ENCODE data around the gene ACLY. TPM values are rescaled to one million over a fixed set of nuclear protein-coding genes. Genes with fewer than 3 reads are reported as not detected.

Gene ACLY
- total RNA-seq, 2 experiments from 2014 or later, result 102 to 222 TPM

- no peaks in the 10 kb centered on the region for H3K9me3 ChIP-seq (ENCODE audit: low read length)
- H3K36me3 ChIP-seq (ENCODE audit: insufficient read depth, low read length), result no peaks in the 10 kb centered on the region
- H3K4me3 ChIP-seq (ENCODE audit: low read depth, low read length, poor library complexity, severe bottlenecking), result no peak overlapping the region
- CTCF ChIA-PET (ENCODE audit: unreplicated experiment), result no interaction called here
- POLR2A ChIA-PET, result no interaction called here
- no peak overlapping the region for H3K4me2 ChIP-seq (ENCODE audit: low read length)
- DNase-seq (ENCODE audit: low spot score), result no peak
- no peak for TF ChIP-seq CTCF (conservative IDR thresholded peaks at IDR 0.05; ENCODE audit: low read length)
- no peak for TF ChIP-seq EZH2phosphoT487 (IDR thresholded peaks at IDR 0.05; ENCODE audit: borderline replicate concordance, low read depth, low read length)
- no peaks in the 10 kb centered on the region for H4K20me1 ChIP-seq (ENCODE audit: insufficient read depth, low read length)
- no peaks in the 10 kb centered on the region for H3K79me2 ChIP-seq (ENCODE audit: insufficient read depth, low read depth, low read length)
- intact Hi-C loops (cut with micrococcal nuclease; ENCODE audit: unreplicated experiment), result no loop called here
- H3K9me2 ChIP-seq (ENCODE audit: insufficient read depth, low read length), result no peaks in the 10 kb centered on the region
- no TSS peak for BruUV-seq (replicated peaks)
- H2AFZ ChIP-seq (ENCODE audit: low read length), result no peak overlapping the region
- H3K4me1 ChIP-seq (ENCODE audit: insufficient read depth, low read length, poor library complexity, severe bottlenecking), result peaks cover under 1% of the 10 kb centered on the region
- H3K27ac ChIP-seq (ENCODE audit: low read depth, low read length, poor library complexity, severe bottlenecking), result no peak overlapping the region
Observed at GRCh38 chr17:41956522-41956921, 37.8 kb upstream of the ACLY start.

GRCh38 chr17:41948762-41949460, 30.2 kb upstream of the ACLY start:
- no peak for DNase-seq (ENCODE audit: low spot score)
- Histone ChIP-seq H2AFZ (ENCODE audit: low read length) (no peak overlapping the region), H3K4me1 (ENCODE audit: insufficient read depth, low read length, poor library complexity, severe bottlenecking) (no peaks in the 10 kb centered on the region), H3K9me2 (ENCODE audit: insufficient read depth, low read length) (no peaks in the 10 kb centered on the region), H3K36me3 (ENCODE audit: insufficient read depth, low read length) (no peaks in the 10 kb centered on the region), H4K20me1 (ENCODE audit: insufficient read depth, low read length) (no peaks in the 10 kb centered on the region), H3K9me3 (ENCODE audit: low read length) (no peaks in the 10 kb centered on the region), H3K79me2 (ENCODE audit: insufficient read depth, low read depth, low read length) (no peaks in the 10 kb centered on the region), H3K4me2 (ENCODE audit: low read length) (no peak overlapping the region), H3K27ac (ENCODE audit: low read depth, low read length, poor library complexity, severe bottlenecking) (no peak overlapping the region), H3K4me3 (ENCODE audit: low read depth, low read length, poor library complexity, severe bottlenecking) (no peak overlapping the region)
- intact Hi-C loops (cut with micrococcal nuclease; ENCODE audit: unreplicated experiment), result no loop called here
- CTCF ChIA-PET (ENCODE audit: unreplicated experiment), result no interaction called here
- BruUV-seq (replicated peaks), result no TSS peak
- TF ChIP-seq CTCF (conservative IDR thresholded peaks at IDR 0.05; ENCODE audit: low read length) (no peak), EZH2phosphoT487 (IDR thresholded peaks at IDR 0.05; ENCODE audit: borderline replicate concordance, low read depth, low read length) (no peak)
- POLR2A ChIA-PET, result no interaction called here

- no peak overlapping the region for H3K27ac ChIP-seq (ENCODE audit: low read depth, low read length, poor library complexity, severe bottlenecking)
- intact Hi-C loops (cut with micrococcal nuclease; ENCODE audit: unreplicated experiment), result no loop called here
- no peak overlapping the region for H3K4me2 ChIP-seq (ENCODE audit: low read length)
- no TSS peak for BruUV-seq (replicated peaks)
- ChIA-PET POLR2A (no interaction called here), CTCF (ENCODE audit: unreplicated experiment) (no interaction called here)
- no peak overlapping the region for H3K4me3 ChIP-seq (ENCODE audit: low read depth, low read length, poor library complexity, severe bottlenecking)
- H3K36me3 ChIP-seq (ENCODE audit: insufficient read depth, low read length), result no peaks in the 10 kb centered on the region
- TF ChIP-seq EZH2phosphoT487 (IDR thresholded peaks at IDR 0.05; ENCODE audit: borderline replicate concordance, low read depth, low read length), result no peak
- no peak for TF ChIP-seq CTCF (conservative IDR thresholded peaks at IDR 0.05; ENCODE audit: low read length)
- no peaks in the 10 kb centered on the region for H3K9me3 ChIP-seq (ENCODE audit: low read length)
- no peak overlapping the region for H2AFZ ChIP-seq (ENCODE audit: low read length)
- no peaks in the 10 kb centered on the region for H3K79me2 ChIP-seq (ENCODE audit: insufficient read depth, low read depth, low read length)
- DNase-seq (ENCODE audit: low spot score), result no peak
- no peaks in the 10 kb centered on the region for H3K9me2 ChIP-seq (ENCODE audit: insufficient read depth, low read length)
- H4K20me1 ChIP-seq (ENCODE audit: insufficient read depth, low read length), result no peaks in the 10 kb centered on the region
- no peaks in the 10 kb centered on the region for H3K4me1 ChIP-seq (ENCODE audit: insufficient read depth, low read length, poor library complexity, severe bottlenecking)
Observed at GRCh38 chr17:41944943-41945342, 26.2 kb upstream of the ACLY start.
